Measurements from ENCODE around the gene FOXL3. TPM values are rescaled to one million over a fixed set of nuclear protein-coding genes. Genes with fewer than 3 reads are reported as not detected.

Gene FOXL3
- total RNA-seq, 1 experiment from 2014 or later, result not detected

GRCh38 chr7:330511-331230 is 40.7 kb downstream of the FOXL3 start:
- ChIA-PET CTCF (interaction anchor here (0.8 to 1.3 kb wide), 4 partner anchors 9 to 213 kb away, joined by 3 to 5 read pairs (median 3); no protein-coding TSS in a partner anchor), POLR2A (interaction anchor here (0.5 kb wide), 1 partner anchor 483 kb away, joined by 4 read pairs; no protein-coding TSS in a partner anchor)
- TF ChIP-seq ZNF671 (CRISPR knock-in tag; IDR thresholded peaks at IDR 0.05) (no peak), ZNF281 (CRISPR knock-in tag; IDR thresholded peaks at IDR 0.05) (no peak), ZNF532 (CRISPR knock-in tag; IDR thresholded peaks at IDR 0.05; ENCODE audit: borderline replicate concordance) (no peak), NR2C2 (CRISPR knock-in tag; IDR thresholded peaks at IDR 0.05) (no peak), E2F4 (CRISPR knock-in tag; IDR thresholded peaks at IDR 0.05; ENCODE audit: borderline replicate concordance, low read depth) (no peak), EMX1 (CRISPR knock-in tag; IDR thresholded peaks at IDR 0.05) (no peak)
- no peak overlapping the region for H3K4me3 Mint-ChIP-seq
- H3K9me3 Mint-ChIP-seq, result peaks cover 22% of the 10 kb centered on the region
- no peak overlapping the region for H3K27ac Mint-ChIP-seq
- 0 out of 2 replicates have a peak, but pooled peaks cover 3% of the 10 kb centered on the region for H3K4me1 Mint-ChIP-seq
- ATAC-seq, result no peak
- DNase-seq (ENCODE audit: low spot score), result no peak
- peaks cover 11% of the 10 kb centered on the region for H3K36me3 Mint-ChIP-seq
- peaks cover 7% of the 10 kb centered on the region for H3K27me3 Mint-ChIP-seq (ENCODE audit: low read depth)

- Mint-ChIP-seq H3K36me3 (peaks cover 11% of the 10 kb centered on the region), H3K4me1 (0 out of 2 replicates have a peak, but pooled peaks cover 3% of the 10 kb centered on the region), H3K27me3 (ENCODE audit: low read depth) (peaks cover 7% of the 10 kb centered on the region), H3K9me3 (peaks cover 16% of the 10 kb centered on the region), H3K4me3 (no peak overlapping the region), H3K27ac (no peak overlapping the region)
- ChIA-PET CTCF (interaction anchor here (1.2 to 1.4 kb wide), 3 partner anchors 10 to 182 kb away, joined by 3 to 7 read pairs (median 4); no protein-coding TSS in a partner anchor), POLR2A (no interaction called here)
- no peak for DNase-seq (ENCODE audit: low spot score)
- no peak; the same call in 1 of the 2 replicates for ATAC-seq
- no peak for TF ChIP-seq GABPB1 (CRISPR knock-in tag; IDR thresholded peaks at IDR 0.05)
- no peak for TF ChIP-seq ATF2 (CRISPR knock-in tag; IDR thresholded peaks at IDR 0.05; ENCODE audit: borderline replicate concordance, low read depth)
- no peak for TF ChIP-seq ZNF396 (CRISPR knock-in tag; IDR thresholded peaks at IDR 0.05; ENCODE audit: borderline replicate concordance)
- no peak for TF ChIP-seq ZNF416 (CRISPR knock-in tag; IDR thresholded peaks at IDR 0.05)
- TF ChIP-seq CBFB (CRISPR knock-in tag; IDR thresholded peaks at IDR 0.05; ENCODE audit: low read depth), result no peak
- TF ChIP-seq HMGXB4 (CRISPR knock-in tag; IDR thresholded peaks at IDR 0.05), result no peak
- TF ChIP-seq GRHL2 (CRISPR knock-in tag; IDR thresholded peaks at IDR 0.05; ENCODE audit: insufficient replicate concordance, severe bottlenecking), result no peak
- TF ChIP-seq TCF7 (CRISPR knock-in tag; IDR thresholded peaks at IDR 0.05; ENCODE audit: low read depth), result no peak
- TF ChIP-seq CREB1 (CRISPR knock-in tag; IDR thresholded peaks at IDR 0.05), result no peak
- no peak for TF ChIP-seq AR (CRISPR knock-in tag; IDR thresholded peaks at IDR 0.05)
- TF ChIP-seq ZNF671 (CRISPR knock-in tag; IDR thresholded peaks at IDR 0.05), result no peak
Observed at GRCh38 chr7:332020-332517, 42.1 kb downstream of the FOXL3 start.
